LNCaP clone FGC (cell line): ENCODE results near the gene GRK3.

Experiments
- DNase-seq: peaks from one replicate; pipeline ENCODE4 v3.0.0-alpha.2; 2011; ENCODE audit warnings: low read depth
- H3K4me3 ChIP-seq: 2 replicates; pipeline ENCODE4 v1.5.1; 2011; ENCODE audit warnings: mild to moderate bottlenecking, low read depth, low read length, control low read depth
- CTCF ChIP-seq: IDR thresholded peaks from 2 replicates; pipeline ENCODE4 v1.5.1; 2012; ENCODE audit warnings: mild to moderate bottlenecking; ENCODE audit not compliant: control insufficient read depth, insufficient read depth; ENCODE audit errors: extremely low read depth

The GRK3 gene

GRCh38 chr22:25763239-25763777 is 198.8 kb downstream of the GRK3 start:
- TF ChIP-seq CTCF: no peak
- H3K4me3 ChIP-seq: no peak overlapping the region
- DNase-seq: no peak

DNA sequence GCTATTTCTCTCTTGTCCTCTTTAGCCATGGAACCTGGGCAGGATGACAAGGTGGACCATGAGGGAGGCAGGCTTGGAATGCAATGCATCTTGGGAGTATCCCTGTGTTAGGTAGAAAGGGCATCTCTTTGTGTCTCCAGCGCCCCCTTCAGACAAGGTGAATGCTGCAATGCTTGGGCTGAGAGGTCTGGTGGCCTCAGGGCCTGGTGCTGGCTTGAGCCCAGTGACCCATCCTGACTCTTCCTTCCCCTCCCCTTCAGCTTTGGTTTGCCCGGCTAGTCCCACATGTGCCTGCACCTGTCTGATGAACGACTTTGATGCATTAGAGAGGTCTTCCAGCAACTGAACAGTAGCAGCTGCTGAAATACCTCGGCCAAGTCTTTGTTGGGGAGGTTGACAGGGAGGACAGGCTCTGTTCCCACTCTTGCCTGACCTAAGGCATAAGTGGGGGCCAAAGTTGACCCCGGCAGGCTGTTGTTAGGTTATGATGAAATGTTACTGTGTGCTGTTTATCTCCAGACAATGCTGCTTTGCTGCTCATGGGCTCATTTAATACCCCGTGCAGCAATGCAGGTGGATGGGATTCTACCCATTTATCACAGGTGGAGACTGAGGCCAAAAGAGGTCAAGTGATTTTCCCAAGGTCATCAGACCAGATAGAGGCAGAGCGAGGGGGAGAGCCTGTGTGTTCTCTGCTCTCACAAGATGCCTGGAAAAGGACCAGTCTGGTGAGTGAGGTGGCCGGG is 200.0 kb downstream of the GRK3 start:
- no peak for DNase-seq
- H3K4me3 ChIP-seq: no peak overlapping the region
- no peak for TF ChIP-seq CTCF

DNA sequence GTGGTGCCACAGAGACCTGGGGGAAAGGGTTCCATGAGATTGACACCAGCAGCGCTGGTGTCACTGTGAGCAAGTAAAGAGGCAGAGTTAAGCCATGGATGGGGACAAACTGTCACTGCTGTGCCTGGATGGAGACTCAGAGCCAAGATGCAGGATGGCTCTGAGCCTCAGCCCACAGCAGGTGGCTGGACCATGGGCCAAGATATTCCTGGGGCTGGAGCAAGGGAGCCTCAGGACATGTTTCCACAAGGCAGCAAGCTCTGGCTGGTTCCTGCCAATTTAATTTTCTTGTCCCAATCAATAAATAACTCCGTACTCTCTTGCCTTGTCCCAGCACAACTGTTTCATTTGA is 200.5 kb downstream of the GRK3 start:
- no peak for DNase-seq
- TF ChIP-seq CTCF: no peak
- H3K4me3 ChIP-seq: no peak overlapping the region

GRCh38 chr22:25765801-25766200 is 201.3 kb downstream of the GRK3 start:
- DNase-seq: no peak
- TF ChIP-seq CTCF: no peak
- no peak overlapping the region for H3K4me3 ChIP-seq

DNA sequence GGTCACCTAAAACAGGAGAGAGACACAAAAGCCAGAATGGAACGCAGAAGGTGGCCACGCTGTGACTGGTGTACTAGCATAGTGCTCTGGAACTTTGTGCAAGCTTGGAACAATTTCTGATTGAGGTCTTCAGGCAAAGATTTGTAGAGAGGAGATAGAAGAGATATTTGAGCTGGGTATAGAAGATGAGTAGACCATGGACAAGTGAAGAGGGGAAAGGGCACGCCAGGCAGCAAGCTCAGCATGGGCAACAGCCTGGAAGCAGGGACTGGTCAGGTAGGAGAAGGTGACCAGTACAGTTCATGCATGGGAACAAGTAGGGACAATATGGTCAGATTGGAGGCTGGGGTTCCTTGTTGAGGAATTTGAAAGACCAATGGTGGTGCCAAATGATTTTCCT is 201.9 kb downstream of the GRK3 start:
- H3K4me3 ChIP-seq: no peak overlapping the region

DNA sequence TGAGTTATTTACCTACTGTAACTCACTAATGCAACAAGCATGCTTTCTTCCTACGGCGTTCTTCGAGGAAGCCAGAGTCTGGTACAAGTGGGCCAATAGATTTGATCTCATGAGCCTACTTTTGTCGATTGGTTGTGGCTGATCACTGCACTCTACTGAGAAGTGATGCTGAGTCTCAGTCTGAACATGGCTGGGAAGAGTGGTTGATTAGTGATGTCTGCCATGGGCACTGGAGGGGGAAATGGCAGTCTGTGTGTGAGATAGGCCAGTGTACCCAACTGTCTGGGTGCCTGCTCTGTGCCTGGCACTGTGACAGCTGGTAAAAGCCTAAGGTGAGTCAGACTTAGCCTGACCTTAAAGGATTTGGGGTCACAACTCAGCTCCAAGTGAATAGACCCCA is 205.9 kb downstream of the GRK3 start:
- no peak for DNase-seq
- H3K4me3 ChIP-seq: no peak overlapping the region
- TF ChIP-seq CTCF: no peak

More for the DNA sequence above, 201.9 kb downstream of the GRK3 start:
- TF ChIP-seq CTCF: no peak
- no peak for DNase-seq

DNA sequence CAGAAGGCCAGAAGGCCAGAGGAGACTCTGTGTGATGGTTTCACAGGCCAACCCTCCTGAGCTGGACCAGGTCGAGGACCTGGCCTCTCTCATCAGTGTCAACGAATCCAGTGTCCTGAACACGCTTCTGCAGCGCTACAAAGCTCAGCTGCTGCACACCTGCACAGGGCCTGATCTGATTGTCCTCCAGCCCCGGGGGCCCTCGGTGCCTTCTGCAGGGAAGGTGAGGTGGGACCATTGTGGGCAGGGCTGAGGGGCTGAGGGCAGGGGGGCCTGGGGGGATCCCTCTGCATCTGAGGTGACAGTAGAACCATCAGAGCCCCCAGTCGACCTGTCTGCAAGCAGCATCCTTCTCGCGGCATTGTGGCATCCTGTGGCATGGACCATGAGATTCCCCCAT is 207.8 kb downstream of the GRK3 start:
- TF ChIP-seq CTCF: no peak
- DNase-seq: no peak

More for the DNA sequence above, 207.8 kb downstream of the GRK3 start:
- H3K4me3 ChIP-seq: no peak overlapping the region
